Fibroblast of mammary gland (primary cell): ENCODE results near the gene OR6K3.
"Not testable (repeated sequence)": the region's sequence is repeated elsewhere in the genome, so short reads cannot be mapped to it uniquely, and the experiment has no call there.

Experiments
- DNase-seq: peaks from one replicate; pipeline ENCODE4 v3.0.0-alpha.2; 2010; ENCODE audit warnings: low read depth
- H3K4me3 ChIP-seq: 2 replicates; pipeline ENCODE4 v1.5.1; 2011; ENCODE audit warnings: low read depth, mild to moderate bottlenecking, low read length, moderate library complexity; ENCODE audit not compliant: control insufficient read depth
- CTCF ChIP-seq: conservative IDR thresholded peaks from 2 replicates; pipeline ENCODE4 v1.5.1; 2011; ENCODE audit warnings: low read depth, low read length, inconsistent platforms; ENCODE audit not compliant: control insufficient read depth, insufficient read depth

The OR6K3 gene

DNA sequence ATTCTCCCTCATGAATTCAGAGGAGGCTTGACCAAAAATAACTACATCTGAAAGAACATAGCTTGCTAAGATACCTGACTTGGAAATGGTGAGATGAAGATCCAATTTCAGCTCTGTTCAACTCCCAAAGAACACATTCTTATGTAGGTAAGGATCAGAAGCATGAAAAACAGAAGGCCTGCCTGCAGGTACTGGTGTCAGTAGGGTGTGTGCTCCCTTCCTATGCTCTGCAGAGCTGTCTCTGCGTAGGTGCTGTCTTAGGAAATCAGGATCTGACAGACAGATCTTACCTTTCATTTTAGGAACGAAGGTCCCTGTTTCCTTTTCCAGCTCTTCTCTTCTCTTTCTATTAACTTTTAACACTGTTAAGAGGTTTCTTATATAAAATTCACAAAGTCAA, 14.4 kb downstream of the OR6K3 start:
- DNase-seq: no peak
- no peak overlapping the region for H3K4me3 ChIP-seq
- TF ChIP-seq CTCF: no peak

- DNase-seq: no peak
- TF ChIP-seq CTCF: no peak
- H3K4me3 ChIP-seq: no peak within 1 kb of the TSS
These were observed 20.0 kb downstream of the OR6K3 start, which contains the start of gene OR6K2 for GRCh38 chr1:158700552-158700951. Gene OR6K2, minus strand, starts transcription at chr1:158700652. Its CDS starts 0 bp downstream, at chr1:158700652.

GRCh38 chr1:158694596-158694995, 25.9 kb downstream of the OR6K3 start:
- DNase-seq: no peak
- no peak overlapping the region for H3K4me3 ChIP-seq
- no peak for TF ChIP-seq CTCF

DNA sequence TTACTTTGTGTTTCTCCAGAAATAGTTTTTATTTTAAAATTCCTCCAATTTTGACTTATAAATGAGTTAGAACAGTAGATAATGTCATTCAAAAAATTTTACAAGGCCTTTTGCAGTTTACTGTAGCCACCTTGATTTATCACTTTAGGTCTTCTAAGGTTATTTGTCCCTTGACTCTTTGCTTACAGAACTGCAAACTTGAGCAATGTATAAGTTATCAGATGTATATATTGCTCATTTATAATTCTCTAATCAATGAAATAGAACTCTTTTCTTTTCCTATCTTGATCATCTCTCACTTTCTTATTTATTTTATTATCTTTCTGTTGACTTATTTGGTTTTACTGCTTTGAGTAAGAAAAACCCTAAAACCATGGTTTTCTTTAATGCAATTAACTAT, 28.2 kb downstream of the OR6K3 start:
- no peak for DNase-seq
- no peak overlapping the region for H3K4me3 ChIP-seq
- TF ChIP-seq CTCF: no peak

- H3K4me3 ChIP-seq: no peak overlapping the region
- no peak for TF ChIP-seq CTCF
These were observed 28.6 kb downstream of the OR6K3 start for GRCh38 chr1:158691907-158692306.

DNA sequence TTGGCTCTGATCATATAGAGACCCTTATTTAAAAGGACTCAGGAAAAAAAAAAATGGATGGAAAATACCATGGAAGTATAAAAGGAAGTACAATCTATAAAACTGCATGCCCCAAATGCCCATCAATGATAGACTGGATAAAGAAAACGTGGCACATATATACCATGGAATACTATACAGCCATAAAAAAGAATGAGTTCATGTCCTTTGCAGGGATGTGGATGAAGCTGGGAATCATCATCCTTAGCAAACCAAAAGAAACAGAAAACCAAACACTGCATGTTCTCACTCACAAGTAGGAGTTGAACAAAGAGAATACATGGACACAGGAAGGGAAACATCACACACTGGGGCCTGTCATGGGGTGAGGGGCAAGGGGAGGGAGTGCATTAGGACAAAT, 29.4 kb downstream of the OR6K3 start:
- DNase-seq, H3K4me3 ChIP-seq: not testable (repeated sequence)

More at GRCh38 chr1:158691907-158692306, 28.6 kb downstream of the OR6K3 start:
- DNase-seq: no peak

DNA sequence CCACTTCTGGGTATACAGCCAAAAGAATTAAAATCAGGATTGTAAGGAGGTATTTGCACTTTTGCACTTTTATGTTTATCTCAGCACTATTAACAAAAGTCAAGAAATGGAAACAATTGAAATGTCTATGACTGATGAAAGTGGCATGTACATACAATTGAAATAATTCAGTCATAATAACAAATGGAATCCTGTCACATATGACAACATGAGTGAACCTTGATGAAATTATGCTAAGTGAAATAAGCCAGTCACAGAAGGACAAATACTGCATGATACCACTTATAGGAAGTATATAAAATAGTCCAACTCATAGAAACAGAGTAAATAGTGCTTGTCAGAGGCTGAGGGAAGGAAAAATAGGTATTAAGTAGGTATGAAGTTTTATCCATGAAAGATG, 30.6 kb downstream of the OR6K3 start:
- no peak for TF ChIP-seq CTCF
- DNase-seq: no peak
- no peak overlapping the region for H3K4me3 ChIP-seq
